ENCODE measurements around the gene NFKBIE.
"Not testable (repeated sequence)": the region's sequence is repeated elsewhere in the genome, so short reads cannot be mapped to it uniquely, and the experiment has no call there.

The NFKBIE gene

DNA sequence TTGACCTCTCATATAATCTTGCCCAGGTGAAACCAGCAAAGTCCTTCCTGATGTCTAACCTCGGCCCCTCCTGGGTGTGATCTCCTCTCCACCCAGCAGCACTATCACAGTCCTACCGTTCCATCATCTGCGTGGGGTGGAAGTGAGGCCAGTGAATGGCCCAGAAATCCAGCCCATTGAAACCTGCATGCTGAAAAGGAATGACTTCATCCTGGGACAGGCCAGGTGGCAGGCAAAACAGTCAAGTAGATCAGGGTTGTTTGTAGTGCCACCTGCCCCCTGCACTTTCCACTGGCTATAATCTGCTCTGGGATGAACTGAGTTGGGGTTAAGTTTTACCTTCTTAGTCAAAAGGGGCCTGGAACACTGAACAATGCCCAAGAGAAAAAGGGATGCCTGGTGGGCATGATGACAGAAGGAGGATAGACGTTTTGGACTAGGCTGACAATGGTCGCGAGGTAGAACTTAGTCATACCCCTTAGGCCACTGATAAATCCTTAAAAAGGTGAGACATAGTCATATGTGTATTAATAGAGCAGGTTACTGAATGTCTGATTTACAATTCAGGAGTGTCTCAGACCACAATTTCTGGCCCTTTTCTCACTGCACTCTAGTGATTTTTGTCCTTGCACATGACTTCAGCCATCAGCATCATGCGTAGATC is 26.5 kb downstream of the NFKBIE start:
- DNase-seq, result no peak

DNA sequence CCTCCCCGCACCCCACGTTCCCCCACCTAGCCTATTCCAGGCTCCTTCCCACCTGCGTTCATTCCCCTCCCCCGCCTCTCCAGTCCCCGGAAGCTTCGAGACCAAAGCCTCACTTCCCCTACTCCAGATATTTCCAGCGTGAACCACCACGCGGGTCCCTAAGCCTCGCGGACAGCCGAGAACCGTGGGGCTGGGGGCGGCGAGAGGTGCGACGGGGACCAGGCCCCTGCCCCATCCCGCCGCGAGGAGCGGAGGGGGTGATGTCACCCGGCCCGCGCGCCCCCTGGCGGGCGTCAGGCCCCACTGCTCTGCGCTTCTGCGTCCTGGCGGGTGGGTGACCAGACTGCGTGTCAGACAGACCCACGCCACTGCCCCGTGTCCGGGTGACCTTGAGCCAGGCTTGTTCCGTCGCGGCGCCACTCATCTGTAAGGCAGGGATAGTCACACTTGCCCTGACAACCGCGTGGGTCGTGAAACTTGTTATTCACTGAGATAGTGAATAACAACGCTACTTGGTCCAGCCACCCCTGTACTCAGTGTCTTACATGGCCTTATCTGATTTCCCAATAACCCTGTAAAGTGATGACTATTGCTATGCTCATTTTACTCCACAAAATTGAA is 27.4 kb downstream of the NFKBIE start:
- peak; percentile 81 for DNase-seq

DNA sequence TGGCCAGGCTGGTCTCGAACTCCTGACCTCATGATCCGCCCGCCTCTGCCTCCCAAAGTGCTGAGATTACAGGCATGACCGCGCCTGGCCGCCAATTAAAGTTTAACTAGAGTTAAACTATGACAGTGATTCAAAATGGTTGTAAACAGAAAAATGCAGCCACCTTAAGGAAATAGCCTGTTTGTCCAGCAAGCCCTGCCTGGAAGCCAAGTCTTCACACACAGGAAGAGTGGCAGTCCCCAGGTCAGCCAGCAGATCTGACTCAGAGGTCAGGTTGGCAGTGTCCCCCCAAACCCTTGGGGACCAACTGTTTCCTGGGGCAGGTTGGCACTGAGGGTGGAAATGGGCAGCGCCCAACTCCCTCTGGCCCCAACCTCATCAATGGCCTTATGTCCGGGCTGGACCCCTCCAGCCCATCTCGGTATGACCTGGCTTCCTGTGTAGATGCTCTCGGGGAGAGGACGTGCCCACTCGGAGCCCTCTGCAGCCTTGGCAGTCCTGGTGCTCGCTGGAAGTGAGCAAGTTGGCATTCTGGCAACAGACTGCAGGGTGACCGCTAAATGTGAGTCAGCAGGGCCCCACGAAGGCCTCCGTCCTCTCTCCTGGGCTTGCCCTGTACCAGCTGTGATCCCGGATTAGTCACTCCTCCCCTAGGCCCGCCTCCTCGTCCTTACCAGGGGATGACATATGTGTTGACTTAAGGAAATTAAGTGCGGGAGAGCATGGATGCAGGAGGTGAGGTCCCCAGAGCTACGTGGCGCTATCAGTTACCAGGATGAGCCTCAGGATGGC is 28.1 kb downstream of the NFKBIE start:
- DNase-seq, result peak; percentile 87

DNA sequence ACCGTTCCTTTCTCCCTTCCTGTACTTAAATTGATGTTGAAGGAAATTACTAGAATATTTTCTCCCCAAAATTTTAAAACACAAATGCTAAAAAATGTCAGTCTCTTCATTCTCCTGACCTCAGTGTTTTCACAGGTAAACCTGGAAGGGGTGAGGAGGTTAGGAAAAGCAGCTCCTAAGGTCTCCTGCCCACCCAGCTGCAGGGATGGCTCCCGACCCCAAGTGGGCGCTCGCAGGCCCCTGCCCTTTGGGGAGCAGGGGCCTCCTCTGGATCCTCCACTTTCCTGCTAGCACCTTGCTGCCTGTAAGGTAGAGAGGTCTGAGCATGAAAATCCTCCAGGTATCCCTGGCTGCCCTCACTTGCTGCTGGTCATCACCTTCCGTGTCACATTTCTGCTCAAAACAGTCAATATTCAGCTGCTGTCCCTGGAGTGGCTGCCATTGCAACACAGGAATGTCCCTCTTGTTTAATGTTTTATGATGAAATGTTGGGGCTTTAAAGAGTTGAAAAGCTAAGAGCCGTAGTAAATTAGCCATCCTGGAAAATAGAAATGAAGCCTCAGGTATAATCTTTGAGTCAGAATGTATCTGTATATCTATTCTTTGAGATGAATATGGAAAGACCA is 29.3 kb downstream of the NFKBIE start:
- DNase-seq, result no peak

DNA sequence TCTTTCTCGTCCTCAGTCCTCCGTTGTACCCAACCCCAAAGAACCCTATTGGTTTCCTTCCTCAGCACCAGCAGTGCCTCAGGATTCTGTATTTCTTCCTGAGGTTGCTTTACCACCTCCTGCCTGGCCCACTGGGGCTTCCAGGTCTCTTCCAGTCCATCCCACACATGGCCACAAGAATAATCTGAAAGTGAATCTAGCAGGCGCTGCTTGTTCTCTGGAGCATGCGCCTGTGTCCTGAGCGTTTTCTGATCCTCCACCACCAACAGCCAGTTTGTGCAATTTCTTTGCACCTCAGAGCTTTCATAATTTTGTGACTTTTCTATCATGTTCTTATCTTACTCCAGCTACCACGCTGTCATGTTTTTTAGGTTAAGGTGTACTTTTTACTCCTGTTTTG is 30.1 kb downstream of the NFKBIE start:
- DNase-seq, result no peak

DNA sequence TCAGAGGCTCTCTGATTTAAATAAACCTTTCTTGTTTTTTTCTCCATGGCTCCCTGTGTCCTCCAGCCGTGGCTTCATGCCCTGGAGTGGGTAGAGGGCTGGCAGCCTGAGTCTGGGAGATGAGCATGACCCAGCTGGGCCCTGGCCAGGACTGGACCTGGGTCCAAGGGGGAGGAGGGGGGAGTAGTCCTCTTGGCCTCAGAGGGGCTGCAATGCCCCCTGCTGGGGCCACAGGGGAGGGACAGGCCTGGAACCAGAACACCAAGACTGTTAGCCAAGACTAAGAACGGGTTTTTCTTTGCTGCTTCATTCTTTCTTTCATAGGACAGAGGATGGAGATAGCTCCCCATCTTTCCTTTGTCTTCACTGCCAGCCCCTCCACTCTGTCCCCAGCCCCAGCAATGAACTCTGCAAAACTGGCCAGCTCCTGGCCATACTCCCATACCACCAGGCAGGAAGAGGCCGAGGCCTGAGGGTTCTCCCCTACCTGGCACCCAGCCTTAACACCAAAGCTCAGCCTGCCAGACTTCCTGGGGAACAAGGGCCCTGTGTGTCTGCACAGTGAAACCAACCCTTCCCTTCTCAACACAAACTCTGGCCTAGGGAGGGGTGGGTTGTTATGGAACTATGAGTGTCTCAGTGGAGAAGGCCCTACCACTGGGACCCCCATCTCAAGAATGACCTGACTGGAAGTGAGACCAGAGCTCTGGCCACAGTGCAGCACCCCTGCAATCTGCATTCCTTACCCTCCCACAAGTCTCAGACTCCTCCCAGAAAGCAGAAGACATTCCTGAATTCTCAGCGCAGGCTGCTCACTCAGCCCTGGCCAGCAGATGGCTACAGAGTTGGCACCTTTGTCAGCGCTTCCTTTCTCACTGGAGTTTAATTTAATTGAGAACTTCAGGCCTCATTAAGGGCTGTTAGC is 31.0 kb downstream of the NFKBIE start:
- DNase-seq, result no peak

DNA sequence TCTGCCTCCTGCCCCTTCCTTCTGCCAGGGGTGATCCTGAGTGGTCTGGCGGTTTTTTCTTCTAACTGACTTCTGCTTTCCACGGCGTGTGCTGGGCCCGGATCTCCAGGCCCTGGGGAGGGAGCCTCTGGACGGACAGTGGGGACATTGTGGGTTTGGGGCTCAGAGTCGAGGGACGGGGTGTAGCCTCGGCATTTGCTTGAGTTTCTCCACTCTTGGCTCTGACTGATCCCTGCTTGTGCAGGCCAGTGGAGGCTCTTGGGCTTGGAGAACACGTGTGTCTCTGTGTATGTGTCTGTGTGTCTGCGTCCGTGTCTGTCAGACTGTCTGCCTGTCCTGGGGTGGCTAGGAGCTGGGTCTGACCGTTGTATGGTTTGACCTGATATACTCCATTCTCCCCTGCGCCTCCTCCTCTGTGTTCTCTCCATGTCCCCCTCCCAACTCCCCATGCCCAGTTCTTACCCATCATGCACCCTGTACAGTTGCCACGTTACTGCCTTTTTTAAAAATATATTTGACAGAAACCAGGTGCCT is 31.7 kb downstream of the NFKBIE start:
- no peak for DNase-seq

DNA sequence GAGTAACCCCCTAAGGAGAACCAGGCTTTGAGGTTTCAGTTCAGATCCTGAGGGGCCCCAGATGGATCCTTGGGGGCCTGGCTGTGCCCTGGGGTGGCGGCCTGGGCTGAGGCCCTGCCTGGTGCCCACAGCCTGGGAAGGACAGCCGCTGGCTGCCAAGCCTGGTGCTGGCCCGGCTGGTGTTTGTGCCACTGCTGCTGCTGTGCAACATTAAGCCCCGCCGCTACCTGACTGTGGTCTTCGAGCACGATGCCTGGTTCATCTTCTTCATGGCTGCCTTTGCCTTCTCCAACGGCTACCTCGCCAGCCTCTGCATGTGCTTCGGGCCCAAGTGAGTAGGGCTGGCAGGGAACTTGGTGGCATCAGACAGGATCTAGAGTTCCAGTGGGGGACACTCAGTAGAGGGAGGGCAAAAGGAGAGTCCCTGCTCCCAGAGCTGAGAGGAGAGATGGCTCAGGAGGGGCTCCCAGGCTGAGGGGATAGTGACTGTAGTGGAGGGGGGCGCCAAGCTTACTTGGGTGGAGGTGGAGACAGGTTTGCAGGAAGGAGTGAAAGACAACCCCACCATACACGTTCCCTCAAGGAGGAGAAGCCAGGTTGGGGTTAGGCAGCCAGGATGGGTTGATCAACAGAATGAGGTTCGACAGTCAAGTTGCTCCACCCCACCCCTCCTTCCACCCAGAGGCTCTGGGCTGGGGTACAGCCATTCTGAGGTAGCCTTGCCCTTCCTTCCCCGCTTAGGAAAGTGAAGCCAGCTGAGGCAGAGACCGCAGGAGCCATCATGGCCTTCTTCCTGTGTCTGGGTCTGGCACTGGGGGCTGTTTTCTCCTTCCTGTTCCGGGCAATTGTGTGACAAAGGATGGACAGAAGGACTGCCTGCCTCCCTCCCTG is 32.4 kb downstream of the NFKBIE start:
- DNase-seq, result no peak

DNA sequence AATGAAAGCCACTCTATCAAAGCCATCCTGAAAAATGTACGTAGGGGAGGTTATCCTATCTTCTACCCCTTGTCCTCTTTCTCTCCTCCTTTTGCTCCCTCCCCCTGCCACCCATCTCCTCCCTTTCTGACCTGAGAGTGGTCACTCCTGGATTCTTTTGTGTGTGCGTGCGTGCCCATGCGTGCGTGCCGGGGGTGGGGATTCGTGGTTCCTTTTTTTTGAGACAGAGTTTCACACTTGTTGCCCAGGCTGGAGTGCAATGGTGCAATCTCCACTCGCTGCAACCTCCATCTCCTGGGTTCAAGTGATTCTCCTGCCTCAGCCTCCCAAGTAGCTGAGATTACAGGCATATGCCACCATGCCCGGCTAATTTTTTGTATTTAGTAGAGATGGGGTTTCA is 33.9 kb downstream of the NFKBIE start:
- DNase-seq, result not testable (repeated sequence)

DNA sequence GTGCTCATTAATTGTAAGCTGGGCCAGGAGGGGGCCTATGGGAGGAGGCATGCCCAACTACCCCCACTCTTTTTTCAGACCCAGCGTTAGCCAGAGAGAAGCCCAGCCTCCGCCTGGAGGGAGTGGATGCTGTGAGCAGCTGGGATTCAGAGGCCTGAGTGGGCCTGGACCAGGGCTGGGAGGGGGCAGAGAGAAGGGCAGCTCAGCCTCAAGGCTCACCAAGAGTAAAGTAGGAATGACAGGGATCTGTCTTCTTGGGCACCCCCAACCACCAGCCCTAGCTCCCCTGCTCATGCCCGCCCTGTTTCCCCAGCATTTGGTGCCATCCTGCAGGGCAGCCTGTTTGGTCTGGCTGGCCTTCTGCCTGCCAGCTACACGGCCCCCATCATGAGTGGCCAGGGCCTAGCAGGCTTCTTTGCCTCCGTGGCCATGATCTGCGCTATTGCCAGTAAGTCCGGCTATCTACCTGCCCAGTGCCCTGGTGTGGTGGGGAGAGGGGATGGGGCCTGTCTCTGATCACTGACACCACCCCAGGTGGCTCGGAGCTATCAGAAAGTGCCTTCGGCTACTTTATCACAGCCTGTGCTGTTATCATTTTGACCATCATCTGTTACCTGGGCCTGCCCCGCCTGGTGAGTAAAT is 35.2 kb downstream of the NFKBIE start:
- DNase-seq, result no peak

DNA sequence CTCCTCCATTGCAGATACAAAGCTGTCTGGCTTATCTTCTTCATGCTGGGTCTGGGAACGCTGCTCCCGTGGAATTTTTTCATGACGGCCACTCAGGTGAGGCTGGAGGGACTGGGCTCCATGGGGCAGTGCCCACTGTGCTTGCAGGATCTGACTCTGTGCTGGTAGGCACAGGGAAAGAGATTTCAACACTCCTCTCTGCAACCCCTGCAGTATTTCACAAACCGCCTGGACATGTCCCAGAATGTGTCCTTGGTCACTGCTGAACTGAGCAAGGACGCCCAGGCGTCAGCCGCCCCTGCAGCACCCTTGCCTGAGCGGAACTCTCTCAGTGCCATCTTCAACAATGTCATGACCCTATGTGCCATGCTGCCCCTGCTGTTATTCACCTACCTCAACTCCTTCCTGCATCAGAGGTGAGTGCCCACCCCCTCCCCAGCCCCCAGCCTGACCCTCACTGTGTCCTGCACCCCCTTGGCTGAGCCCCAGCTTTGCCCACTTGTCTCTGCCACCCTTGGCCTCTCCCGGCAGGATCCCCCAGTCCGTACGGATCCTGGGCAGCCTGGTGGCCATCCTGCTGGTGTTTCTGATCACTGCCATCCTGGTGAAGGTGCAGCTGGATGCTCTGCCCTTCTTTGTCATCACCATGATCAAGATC is 35.8 kb downstream of the NFKBIE start:
- DNase-seq, result no peak

DNA sequence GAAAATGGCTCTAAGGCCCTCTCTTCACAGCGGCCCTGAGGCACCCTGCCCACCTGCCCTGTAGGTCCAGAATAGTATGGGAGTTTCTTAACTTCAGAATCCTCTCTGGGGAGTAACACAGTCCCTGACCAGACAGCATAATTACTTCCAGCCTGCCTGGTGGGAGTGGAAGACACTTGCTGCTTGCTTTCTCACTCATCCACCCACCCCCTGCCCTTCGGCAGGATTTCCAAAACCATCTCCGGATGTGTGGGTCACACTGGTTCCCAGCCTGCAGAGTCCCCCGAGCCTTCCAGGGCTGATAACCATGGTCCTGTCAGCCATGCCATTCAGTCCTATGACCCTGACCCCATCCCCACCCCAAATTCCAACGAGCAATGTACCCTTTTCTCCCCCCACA is 36.5 kb downstream of the NFKBIE start:
- no peak for DNase-seq

DNA sequence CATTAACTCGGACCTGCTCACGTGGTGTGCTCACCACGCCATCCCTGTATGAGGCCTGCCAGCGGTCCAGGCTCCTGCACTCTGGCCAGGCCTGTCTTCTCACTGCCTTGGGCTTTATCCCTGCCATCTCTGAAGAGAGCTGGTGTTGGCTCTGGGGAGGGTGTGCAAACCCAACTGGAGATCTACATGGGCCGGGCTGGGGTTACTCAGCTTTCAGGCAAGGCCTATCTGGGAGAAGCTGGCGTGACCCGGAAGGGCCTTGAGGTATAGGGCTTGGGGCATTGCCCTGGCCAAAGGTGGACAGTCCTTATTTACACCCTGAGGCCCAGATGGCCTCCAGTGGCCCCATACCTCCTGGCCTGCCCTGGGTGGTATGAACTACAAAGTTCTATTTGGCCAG is 36.9 kb downstream of the NFKBIE start:
- DNase-seq, result no peak

DNA sequence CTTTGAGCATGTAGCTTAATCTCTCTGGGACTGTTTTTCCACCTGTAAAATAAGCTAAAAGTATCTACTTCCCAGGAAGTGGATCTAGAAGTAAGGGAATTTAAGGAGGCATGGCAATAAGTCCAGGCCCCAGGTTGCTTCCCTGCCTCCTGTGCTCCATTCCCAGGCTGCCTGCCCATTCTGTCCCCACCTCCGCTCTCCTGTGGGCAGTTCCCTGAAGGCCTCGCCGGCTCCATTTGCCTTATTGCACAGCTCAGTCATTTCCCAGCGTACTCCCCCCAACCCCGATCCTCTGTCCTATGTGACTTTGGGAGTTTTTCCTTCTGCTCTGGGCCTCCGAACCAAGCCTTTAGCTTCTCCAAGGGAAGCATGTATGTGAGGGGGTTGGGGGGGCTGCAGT is 37.3 kb downstream of the NFKBIE start:
- DNase-seq, result no peak

DNA sequence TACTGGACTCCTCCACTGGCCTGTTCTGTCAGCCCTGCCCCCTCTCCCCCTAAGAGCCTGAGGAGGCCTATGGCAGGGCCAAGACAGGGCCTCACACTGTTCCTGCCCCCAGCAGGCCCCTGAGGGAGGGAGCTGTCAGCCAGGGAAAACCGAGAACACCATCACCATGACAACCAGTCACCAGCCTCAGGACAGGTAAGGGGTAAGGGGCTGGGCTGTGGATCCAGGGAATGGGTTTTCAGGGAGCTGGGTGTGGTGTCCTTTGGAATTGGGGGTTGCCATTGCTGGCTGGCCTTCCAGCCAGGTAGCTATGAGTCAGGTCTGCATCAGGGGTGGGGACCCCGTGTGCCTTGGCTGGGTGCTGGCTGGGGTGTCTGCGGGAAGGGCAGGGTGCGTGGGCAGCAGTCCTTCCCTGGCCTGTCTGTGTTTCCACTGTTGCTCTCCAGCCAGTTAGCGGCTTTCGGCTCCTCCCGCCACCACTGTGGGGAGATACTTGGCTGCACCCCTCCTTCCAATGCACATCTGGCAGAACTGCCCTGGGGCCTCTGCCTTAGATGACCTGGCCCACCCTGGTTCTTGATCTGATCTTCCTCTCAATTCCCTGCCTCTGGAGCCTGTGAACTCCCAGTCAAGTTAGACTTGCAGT is 38.1 kb downstream of the NFKBIE start:
- no peak for DNase-seq

DNA sequence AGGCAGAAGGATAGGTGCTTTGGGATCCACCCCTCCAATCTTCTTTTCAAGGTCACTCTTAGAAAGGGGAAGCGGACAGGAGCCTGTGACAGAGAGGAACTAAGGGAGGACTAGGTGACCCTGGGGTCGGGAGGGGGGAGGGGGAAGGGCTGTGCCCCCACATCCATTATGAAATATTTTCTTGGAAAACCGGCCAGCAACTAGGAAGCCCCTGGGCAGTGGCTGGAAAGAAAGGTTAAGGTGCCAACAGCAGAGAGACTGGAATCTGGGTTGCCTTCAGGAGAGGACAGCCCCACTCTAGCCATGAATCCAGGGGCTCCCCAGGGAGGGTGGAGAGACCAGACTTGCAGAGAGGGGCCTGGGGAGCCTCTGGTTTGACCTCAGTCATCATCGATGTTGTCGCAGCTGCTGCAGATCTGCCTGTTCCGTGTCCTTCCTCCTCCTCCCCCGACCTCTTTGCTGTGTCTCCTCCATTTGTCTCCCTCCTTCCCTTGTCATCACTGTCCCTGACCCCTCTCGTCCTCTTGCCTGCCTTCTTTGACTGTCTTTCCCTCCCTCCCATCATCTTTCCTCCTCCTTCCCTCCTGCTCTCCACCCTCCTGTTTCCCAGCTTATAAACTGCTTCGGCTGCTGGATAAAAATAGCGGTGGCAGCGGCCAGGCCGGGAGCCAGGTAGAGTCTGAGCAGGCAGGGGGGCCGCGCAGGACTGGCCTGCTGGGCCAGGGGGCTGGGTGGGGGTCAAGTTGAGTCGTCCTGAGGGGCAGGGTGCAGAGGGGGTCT is 38.8 kb downstream of the NFKBIE start:
- DNase-seq, result no peak

DNA sequence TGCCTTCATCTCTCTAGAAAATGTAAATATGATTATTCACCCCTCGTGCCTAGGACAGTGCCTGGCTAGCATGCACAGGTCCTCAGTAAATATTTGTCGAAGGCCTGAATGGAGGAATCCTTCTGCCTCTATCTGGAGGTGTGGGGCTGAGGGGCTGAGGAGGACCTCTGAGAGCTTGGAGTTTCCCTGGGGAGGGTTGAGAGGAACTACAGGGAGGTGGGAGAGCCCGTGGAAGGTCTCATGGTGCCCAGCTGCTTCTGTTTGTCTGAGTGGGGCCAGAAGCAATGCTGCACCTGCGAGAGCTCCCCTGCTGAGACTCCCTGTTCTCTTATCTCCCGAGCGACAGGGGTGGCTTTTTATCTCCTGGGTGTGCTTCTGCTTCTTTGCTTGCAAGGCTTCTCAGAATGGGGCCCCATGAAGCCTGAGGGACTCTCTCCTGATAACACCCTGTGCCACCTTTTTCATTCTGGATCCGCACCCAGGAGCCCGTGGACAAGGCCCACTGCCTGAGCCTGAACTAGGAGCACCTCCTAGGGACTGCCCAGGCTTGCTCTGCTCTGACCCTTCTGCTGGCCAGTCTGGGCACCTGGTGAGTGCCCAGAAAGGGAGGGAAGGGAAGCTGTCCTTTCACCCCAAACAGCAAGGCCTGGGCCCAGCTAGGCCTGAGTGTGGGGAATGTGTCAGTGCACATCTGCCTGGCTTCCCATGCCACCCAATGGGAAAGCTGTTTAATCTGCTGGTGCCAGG is 39.6 kb downstream of the NFKBIE start:
- no peak for DNase-seq

DNA sequence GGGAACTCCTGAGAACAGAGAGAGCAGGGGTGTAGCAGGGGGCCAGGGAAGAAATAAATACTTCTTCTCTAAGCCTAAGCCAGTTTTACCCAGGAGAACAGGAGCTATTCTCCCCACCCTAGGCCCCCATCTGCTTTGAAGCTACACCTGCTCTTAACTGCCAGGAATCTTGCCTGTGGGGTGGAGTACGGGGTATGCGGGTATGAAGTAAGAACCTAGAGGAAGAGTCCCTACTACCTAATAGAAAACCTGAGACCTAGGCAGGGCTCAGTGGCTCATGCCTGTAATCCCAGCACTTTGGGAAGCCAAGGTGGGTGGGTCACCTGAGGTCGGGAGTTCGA is 40.4 kb downstream of the NFKBIE start:
- no peak for DNase-seq

Measured in CD4-positive, alpha-beta T cell treated with Interleukin-15 for 1 hour (primary cell).